ENCODE data around the gene ATP6V1A.

- TF ChIP-seq CTCF (IDR thresholded peaks at IDR 0.05): no peak
- TF ChIP-seq POLR2A (IDR thresholded peaks at IDR 0.05): no peak
Observed at GRCh38 chr3:113847247-113847646, 100.4 kb downstream of the ATP6V1A start.

Measured in testis (tissue), 2 donors.